ENCODE measurements around the gene ZNF837. TPM values are rescaled to one million over a fixed set of nuclear protein-coding genes. Genes with fewer than 3 reads are reported as not detected.

ZNF837 gene
- total RNA-seq, 2 experiments from 2014 or later, result 0.71 to 1.0 TPM

- H3K36me3 ChIP-seq (ENCODE audit: insufficient read depth, low read length), result peaks cover 29% of the 10 kb centered on the region
- H3K36me3 Mint-ChIP-seq (ENCODE audit: low read depth), result peaks cover 39% of the 10 kb centered on the region
- H3K9me3 Mint-ChIP-seq, result no peaks in the 10 kb centered on the region
- ChIA-PET CTCF (no interaction called here), POLR2A (no interaction called here)
- peaks cover 20% of the 10 kb centered on the region for H3K4me1 ChIP-seq (ENCODE audit: insufficient read depth, low read length)
- DNase-seq, result no peak
- no peak overlapping the region for H3K4me3 ChIP-seq (ENCODE audit: low read length)
- TF ChIP-seq CTCF (IDR thresholded peaks at IDR 0.05), result no peak
- H3K4me3 Mint-ChIP-seq, result no peak overlapping the region
- H3K27me3 ChIP-seq (ENCODE audit: control insufficient read depth in 1 of 2, insufficient read depth in 2 of 2, low read length in 2 of 2), result peaks cover 16 to 21% of the 10 kb centered on the region in 2 experiments
- no peak for ATAC-seq (ENCODE audit: poor library complexity)
- no peak overlapping the region for H3K27ac Mint-ChIP-seq
- intact Hi-C loops (cut with DNase I, micrococcal nuclease), result no loop called here
- H3K9me3 ChIP-seq (ENCODE audit: control insufficient read depth in 1 of 2, insufficient read depth in 1 of 2, low read length in 2 of 2), result peaks cover 0 to 9% of the 10 kb centered on the region in 2 experiments
- H3K27ac ChIP-seq (ENCODE audit: low read depth in 1 of 2, low read length in 2 of 2), result no peak overlapping the region
- peaks cover 9% of the 10 kb centered on the region for H3K4me1 Mint-ChIP-seq (ENCODE audit: low read depth)
- H3K27me3 Mint-ChIP-seq, result peaks cover 29% of the 10 kb centered on the region
These were observed 16.1 kb upstream of the ZNF837 start for GRCh38 chr19:58396691-58397532.

GRCh38 chr19:58395979-58396627 lies 15.3 kb upstream of the ZNF837 start:
- Histone ChIP-seq H3K4me1 (ENCODE audit: insufficient read depth, low read length) (peaks cover 14% of the 10 kb centered on the region), H3K9me3 (ENCODE audit: control insufficient read depth in 1 of 2, insufficient read depth in 1 of 2, low read length in 2 of 2) (peaks cover 0 to 9% of the 10 kb centered on the region in 2 experiments), H3K36me3 (ENCODE audit: insufficient read depth, low read length) (peaks cover 33% of the 10 kb centered on the region), H3K27ac (ENCODE audit: low read depth in 1 of 2, low read length in 2 of 2) (no peak overlapping the region), H3K27me3 (ENCODE audit: control insufficient read depth in 1 of 2, insufficient read depth in 2 of 2, low read length in 2 of 2) (peaks cover 16 to 21% of the 10 kb centered on the region in 2 experiments), H3K4me3 (ENCODE audit: low read length) (no peak overlapping the region)
- POLR2A ChIA-PET, result no interaction called here
- intact Hi-C loops (cut with DNase I, micrococcal nuclease), result no loop called here
- no peak overlapping the region for H3K27ac Mint-ChIP-seq
- peaks cover 41% of the 10 kb centered on the region for H3K36me3 Mint-ChIP-seq (ENCODE audit: low read depth)
- no peak for ATAC-seq (ENCODE audit: poor library complexity)
- H3K27me3 Mint-ChIP-seq, result peaks cover 27% of the 10 kb centered on the region
- no peak for DNase-seq
- H3K4me1 Mint-ChIP-seq (ENCODE audit: low read depth), result peaks cover 4% of the 10 kb centered on the region
- TF ChIP-seq CTCF (IDR thresholded peaks at IDR 0.05), result no peak
- CTCF ChIA-PET, result no interaction called here
- H3K9me3 Mint-ChIP-seq, result no peaks in the 10 kb centered on the region
- H3K4me3 Mint-ChIP-seq, result no peak overlapping the region

GRCh38 chr19:58395220-58395978 lies 14.6 kb upstream of the ZNF837 start, which contains the start of gene RNF225:
RNF225 (plus strand) TSS chr19:58395656; CDS start chr19:58396090, 434 bp downstream.
- no peak for ATAC-seq (ENCODE audit: poor library complexity)
- peaks cover 39% of the 10 kb centered on the region for H3K36me3 ChIP-seq (ENCODE audit: insufficient read depth, low read length)
- CTCF ChIA-PET, result no interaction called here

More at GRCh38 chr19:58395220-58395978, 14.6 kb upstream of the ZNF837 start, which contains the start of gene RNF225:
- no peaks in the 10 kb centered on the region for H3K9me3 Mint-ChIP-seq
- no peak for DNase-seq
- H3K36me3 Mint-ChIP-seq (ENCODE audit: low read depth), result peaks cover 46% of the 10 kb centered on the region
- H3K27ac Mint-ChIP-seq, result no peak within 1 kb of the TSS
- Histone ChIP-seq H3K4me3 (ENCODE audit: low read length) (no peak within 1 kb of the TSS), H3K27me3 (ENCODE audit: control insufficient read depth in 1 of 2, insufficient read depth in 2 of 2, low read length in 2 of 2) (peaks cover 16 to 21% of the 10 kb centered on the region in 2 experiments), H3K27ac (ENCODE audit: low read depth in 1 of 2, low read length in 2 of 2) (no peak within 1 kb of the TSS), H3K9me3 (ENCODE audit: control insufficient read depth in 1 of 2, insufficient read depth in 1 of 2, low read length in 2 of 2) (peaks cover 0 to 9% of the 10 kb centered on the region in 2 experiments), H3K4me1 (ENCODE audit: insufficient read depth, low read length) (peaks cover 9% of the 10 kb centered on the region)
- intact Hi-C loops (cut with DNase I, micrococcal nuclease), result no loop called here
- H3K4me1 Mint-ChIP-seq (ENCODE audit: low read depth), result peaks cover 5% of the 10 kb centered on the region
- POLR2A ChIA-PET, result no interaction called here
- peaks cover 24% of the 10 kb centered on the region for H3K27me3 Mint-ChIP-seq
- TF ChIP-seq CTCF (IDR thresholded peaks at IDR 0.05), result no peak
- no peak within 1 kb of the TSS for H3K4me3 Mint-ChIP-seq

All from CD4-positive, alpha-beta T cell (primary cell).